ENCODE measurements around the gene PIM1.

The PIM1 gene

GRCh38 chr6:37169496-37170272 is at the start of gene PIM1:
Gene PIM1, plus strand, starts transcription at chr6:37170152. Its CDS starts 424 bp downstream, at chr6:37170576.
- Histone ChIP-seq H3K27ac (peak within 1 kb of the TSS; percentile 91), H3K27me3 (ENCODE audit: insufficient read depth, low read depth, severe bottlenecking) (no peaks in the 10 kb centered on the region), H3K9me3 (ENCODE audit: severe bottlenecking) (peaks cover 3% of the 10 kb centered on the region), H3K4me3 (ENCODE audit: low read depth, low read length) (peak within 1 kb of the TSS; percentile 89), H3K36me3 (peaks cover 27% of the 10 kb centered on the region)
- no peak for TF ChIP-seq CTCF (IDR thresholded peaks at IDR 0.05; ENCODE audit: low read depth, low read length)
- peak; percentile 100 for DNase-seq

GRCh38 chr6:37121556-37121955 is 48.4 kb upstream of the PIM1 start:
- Histone ChIP-seq H3K27ac (no peak overlapping the region), H3K36me3 (no peaks in the 10 kb centered on the region), H3K9me3 (ENCODE audit: severe bottlenecking) (no peaks in the 10 kb centered on the region), H3K4me3 (ENCODE audit: low read depth, low read length) (no peak overlapping the region), H3K27me3 (ENCODE audit: insufficient read depth, low read depth, severe bottlenecking) (no peaks in the 10 kb centered on the region)
- TF ChIP-seq CTCF (IDR thresholded peaks at IDR 0.05; ENCODE audit: low read depth, low read length) = no peak
- no peak for DNase-seq

GRCh38 chr6:37122861-37123260 is 47.1 kb upstream of the PIM1 start:
- DNase-seq = no peak
- H3K36me3 ChIP-seq = no peaks in the 10 kb centered on the region
- no peak overlapping the region for H3K27ac ChIP-seq
- no peaks in the 10 kb centered on the region for H3K9me3 ChIP-seq (ENCODE audit: severe bottlenecking)
- TF ChIP-seq CTCF (IDR thresholded peaks at IDR 0.05; ENCODE audit: low read depth, low read length) = no peak
- H3K27me3 ChIP-seq (ENCODE audit: insufficient read depth, low read depth, severe bottlenecking) = no peaks in the 10 kb centered on the region
- H3K4me3 ChIP-seq (ENCODE audit: low read depth, low read length) = no peak overlapping the region

GRCh38 chr6:37123957-37124729 is 45.8 kb upstream of the PIM1 start:
- Histone ChIP-seq H3K9me3 (ENCODE audit: severe bottlenecking) (no peaks in the 10 kb centered on the region), H3K36me3 (no peaks in the 10 kb centered on the region), H3K27me3 (ENCODE audit: insufficient read depth, low read depth, severe bottlenecking) (no peaks in the 10 kb centered on the region), H3K4me3 (ENCODE audit: low read depth, low read length) (no peak overlapping the region), H3K27ac (no peak overlapping the region)
- DNase-seq = no peak
- no peak for TF ChIP-seq CTCF (IDR thresholded peaks at IDR 0.05; ENCODE audit: low read depth, low read length)

GRCh38 chr6:37125774-37126492 is 44.0 kb upstream of the PIM1 start:
- TF ChIP-seq CTCF (IDR thresholded peaks at IDR 0.05; ENCODE audit: low read depth, low read length) = no peak
- H3K27me3 ChIP-seq (ENCODE audit: insufficient read depth, low read depth, severe bottlenecking) = no peaks in the 10 kb centered on the region
- H3K36me3 ChIP-seq = no peaks in the 10 kb centered on the region
- DNase-seq = peak; percentile 82
- peak overlapping the region; percentile 36 for H3K4me3 ChIP-seq (ENCODE audit: low read depth, low read length)
- H3K27ac ChIP-seq = no peak overlapping the region; the same call in 1 of the 2 replicates
- H3K9me3 ChIP-seq (ENCODE audit: severe bottlenecking) = no peaks in the 10 kb centered on the region

Data from WERI-Rb-1 (cell line).